Ishikawa (cell line): ENCODE results near the gene MARVELD2.

ENCODE experiments used
- CEBPB ChIP-seq: IDR thresholded peaks from 2 replicates; pipeline ENCODE4 v1.6.1; 2012
- CREB1 ChIP-seq: IDR thresholded peaks from 2 replicates; pipeline ENCODE4 v1.6.1; 2012; ENCODE audit warnings: low read depth
- EGR1 ChIP-seq: IDR thresholded peaks from 2 replicates; pipeline ENCODE4 v1.6.1; 2012
- EP300 ChIP-seq: IDR thresholded peaks from 2 replicates; pipeline ENCODE4 v1.6.1; 2012; ENCODE audit warnings: borderline replicate concordance
- FOXM1 ChIP-seq: IDR thresholded peaks from 2 replicates; pipeline ENCODE4 v1.6.1; 2012; ENCODE audit warnings: low read depth, borderline replicate concordance
- NFIC ChIP-seq: IDR thresholded peaks from 2 replicates; pipeline ENCODE4 v1.6.1; 2012
- RAD21 ChIP-seq: IDR thresholded peaks from 2 replicates; pipeline ENCODE4 v1.6.1; 2012; ENCODE audit warnings: low read depth
- TAF1 ChIP-seq: IDR thresholded peaks from 2 replicates; pipeline ENCODE4 v1.6.1; 2012; ENCODE audit warnings: low read depth, mild to moderate bottlenecking
- TCF12 ChIP-seq: IDR thresholded peaks from 2 replicates; pipeline ENCODE4 v1.6.1; 2012; ENCODE audit warnings: low read depth
- TEAD4 ChIP-seq: IDR thresholded peaks from 2 replicates; pipeline ENCODE4 v1.6.1; 2012
- YY1 ChIP-seq: IDR thresholded peaks from 2 replicates; pipeline ENCODE4 v1.6.1; 2012; ENCODE audit warnings: low read depth
- ZBTB7A ChIP-seq: IDR thresholded peaks from 2 replicates; pipeline ENCODE4 v1.6.1; 2012; ENCODE audit warnings: low read depth
- TF ChIP-seq, protein P1 (sequence below): IDR thresholded peaks from 2 replicates; pipeline ENCODE4 v1.6.1; 2012; ENCODE audit warnings: low read depth, mild to moderate bottlenecking
- TF ChIP-seq, protein P2 (sequence below): IDR thresholded peaks from 2 replicates; pipeline ENCODE4 v1.6.1; 2012
- TF ChIP-seq, protein P3 (sequence below): IDR thresholded peaks from 2 replicates; pipeline ENCODE4 v1.6.1; 2012

Gene MARVELD2

DNA sequence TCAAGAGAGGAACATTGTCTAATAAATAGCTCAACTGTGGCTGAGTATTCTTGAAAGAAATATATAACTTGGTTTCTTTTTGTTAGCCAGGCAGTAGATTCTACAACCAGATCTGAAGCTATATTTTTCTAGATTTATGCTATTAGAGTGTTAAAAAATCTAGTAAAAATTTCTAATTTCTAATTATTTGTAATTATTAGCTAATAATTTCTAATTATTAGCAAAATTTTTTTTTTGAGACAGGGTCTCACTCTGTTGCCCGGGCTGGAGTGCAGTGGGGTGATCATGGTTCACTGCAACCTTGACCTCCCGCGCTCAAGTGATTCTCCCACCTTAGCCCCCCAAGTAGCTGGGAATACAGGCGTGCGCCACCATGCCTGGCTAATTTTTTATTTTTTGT lies 42.5 kb upstream of the MARVELD2 start:
- TF ChIP-seq ZBTB7A, result no peak
- TF ChIP-seq TEAD4, result no peak
- TF ChIP-seq CEBPB, result no peak
- no peak for TF ChIP-seq FOXM1

DNA sequence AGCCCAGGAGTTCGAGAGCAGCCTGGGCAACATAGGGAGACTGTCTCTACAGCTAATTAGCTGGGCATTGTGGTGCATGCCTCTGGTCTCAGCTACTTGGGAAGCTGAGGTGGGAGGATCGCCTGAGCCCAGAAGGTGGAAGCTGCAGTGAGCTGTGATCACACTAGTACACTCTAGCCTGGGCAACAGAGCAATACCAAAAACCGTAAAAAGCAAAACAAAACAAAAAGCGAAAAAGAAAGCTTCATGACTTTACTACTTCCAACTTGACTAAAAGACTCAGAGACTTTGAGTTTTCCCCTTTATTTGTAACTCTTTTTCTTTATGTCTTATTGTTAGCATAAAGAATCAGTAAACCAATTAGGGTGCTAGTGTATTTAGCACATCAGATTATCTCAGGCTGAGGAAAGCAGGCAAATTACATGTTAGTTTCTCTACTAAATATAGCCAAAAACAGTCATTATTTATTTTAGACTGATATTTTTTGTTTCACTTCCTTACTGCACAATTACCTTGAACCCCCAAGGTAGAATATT lies 39.9 kb upstream of the MARVELD2 start:
- TF ChIP-seq, protein P1, sequence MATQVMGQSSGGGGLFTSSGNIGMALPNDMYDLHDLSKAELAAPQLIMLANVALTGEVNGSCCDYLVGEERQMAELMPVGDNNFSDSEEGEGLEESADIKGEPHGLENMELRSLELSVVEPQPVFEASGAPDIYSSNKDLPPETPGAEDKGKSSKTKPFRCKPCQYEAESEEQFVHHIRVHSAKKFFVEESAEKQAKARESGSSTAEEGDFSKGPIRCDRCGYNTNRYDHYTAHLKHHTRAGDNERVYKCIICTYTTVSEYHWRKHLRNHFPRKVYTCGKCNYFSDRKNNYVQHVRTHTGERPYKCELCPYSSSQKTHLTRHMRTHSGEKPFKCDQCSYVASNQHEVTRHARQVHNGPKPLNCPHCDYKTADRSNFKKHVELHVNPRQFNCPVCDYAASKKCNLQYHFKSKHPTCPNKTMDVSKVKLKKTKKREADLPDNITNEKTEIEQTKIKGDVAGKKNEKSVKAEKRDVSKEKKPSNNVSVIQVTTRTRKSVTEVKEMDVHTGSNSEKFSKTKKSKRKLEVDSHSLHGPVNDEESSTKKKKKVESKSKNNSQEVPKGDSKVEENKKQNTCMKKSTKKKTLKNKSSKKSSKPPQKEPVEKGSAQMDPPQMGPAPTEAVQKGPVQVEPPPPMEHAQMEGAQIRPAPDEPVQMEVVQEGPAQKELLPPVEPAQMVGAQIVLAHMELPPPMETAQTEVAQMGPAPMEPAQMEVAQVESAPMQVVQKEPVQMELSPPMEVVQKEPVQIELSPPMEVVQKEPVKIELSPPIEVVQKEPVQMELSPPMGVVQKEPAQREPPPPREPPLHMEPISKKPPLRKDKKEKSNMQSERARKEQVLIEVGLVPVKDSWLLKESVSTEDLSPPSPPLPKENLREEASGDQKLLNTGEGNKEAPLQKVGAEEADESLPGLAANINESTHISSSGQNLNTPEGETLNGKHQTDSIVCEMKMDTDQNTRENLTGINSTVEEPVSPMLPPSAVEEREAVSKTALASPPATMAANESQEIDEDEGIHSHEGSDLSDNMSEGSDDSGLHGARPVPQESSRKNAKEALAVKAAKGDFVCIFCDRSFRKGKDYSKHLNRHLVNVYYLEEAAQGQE, result no peak
- TF ChIP-seq TAF1 (no peak), CEBPB (no peak), TEAD4 (no peak)

DNA sequence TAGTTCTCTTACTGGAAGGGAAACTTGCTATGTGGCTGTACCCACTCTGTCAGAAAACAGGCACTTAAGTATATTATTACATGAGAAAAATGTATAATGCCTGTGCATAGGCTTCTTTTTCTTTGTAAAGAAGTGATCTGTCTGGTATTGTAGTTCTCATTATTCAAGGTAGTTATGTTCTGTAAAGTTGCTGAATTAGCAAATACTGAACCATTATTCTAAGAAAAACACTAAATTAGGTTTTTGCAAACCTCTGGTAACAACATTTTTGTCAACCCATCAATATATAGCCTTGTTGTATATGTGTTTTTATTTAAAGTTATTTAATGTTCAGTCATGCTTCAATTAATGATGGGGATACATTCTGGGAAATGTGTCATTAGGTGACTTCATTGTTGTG lies 36.5 kb upstream of the MARVELD2 start:
- no peak for TF ChIP-seq YY1
- TF ChIP-seq NFIC, result no peak
- TF ChIP-seq CREB1, result no peak
- no peak for TF ChIP-seq TCF12
- no peak for TF ChIP-seq TEAD4
- TF ChIP-seq, protein P2, sequence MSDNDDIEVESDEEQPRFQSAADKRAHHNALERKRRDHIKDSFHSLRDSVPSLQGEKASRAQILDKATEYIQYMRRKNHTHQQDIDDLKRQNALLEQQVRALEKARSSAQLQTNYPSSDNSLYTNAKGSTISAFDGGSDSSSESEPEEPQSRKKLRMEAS, result no peak
- TF ChIP-seq FOXM1, result no peak
- no peak for TF ChIP-seq CEBPB
- no peak for TF ChIP-seq EP300
- no peak for TF ChIP-seq RAD21
- TF ChIP-seq, protein P3, sequence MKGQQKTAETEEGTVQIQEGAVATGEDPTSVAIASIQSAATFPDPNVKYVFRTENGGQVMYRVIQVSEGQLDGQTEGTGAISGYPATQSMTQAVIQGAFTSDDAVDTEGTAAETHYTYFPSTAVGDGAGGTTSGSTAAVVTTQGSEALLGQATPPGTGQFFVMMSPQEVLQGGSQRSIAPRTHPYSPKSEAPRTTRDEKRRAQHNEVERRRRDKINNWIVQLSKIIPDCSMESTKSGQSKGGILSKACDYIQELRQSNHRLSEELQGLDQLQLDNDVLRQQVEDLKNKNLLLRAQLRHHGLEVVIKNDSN, result no peak
- TF ChIP-seq, protein P1, result no peak
- no peak for TF ChIP-seq TAF1
- no peak for TF ChIP-seq EGR1
- TF ChIP-seq ZBTB7A, result no peak

DNA sequence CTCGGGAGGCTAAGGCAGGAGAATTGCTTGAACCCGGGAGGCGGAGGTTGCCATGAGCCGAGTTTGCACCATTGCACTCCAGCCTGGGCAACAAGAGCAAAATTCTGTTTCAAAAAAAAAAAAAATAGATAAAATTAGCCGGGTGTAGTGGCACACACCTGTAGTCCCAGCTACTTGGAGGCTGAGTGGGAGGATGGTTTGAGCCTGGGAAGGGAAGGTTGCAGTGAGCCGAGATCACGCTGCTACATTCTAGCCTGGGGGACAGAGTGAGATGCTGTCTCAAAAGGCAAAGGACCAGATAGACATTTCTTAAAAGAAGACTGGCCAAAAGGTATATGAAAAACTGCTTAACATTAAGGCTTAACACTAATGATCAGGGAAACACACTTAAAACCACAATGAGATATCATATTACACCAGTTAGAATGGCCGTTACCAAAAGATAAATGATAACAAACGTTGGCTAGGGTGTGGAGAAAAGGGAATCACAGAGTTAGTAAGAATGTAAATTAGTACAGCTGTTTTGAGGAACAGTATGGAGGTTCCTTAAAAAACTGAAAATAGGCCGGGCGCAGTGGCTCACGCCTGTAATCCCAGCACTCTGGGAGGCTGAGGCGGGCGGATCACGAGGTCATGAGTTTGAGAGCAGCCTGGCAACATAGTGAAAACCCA lies 10.1 kb upstream of the MARVELD2 start:
- TF ChIP-seq, protein P1, result no peak
- TF ChIP-seq FOXM1, result no peak
- TF ChIP-seq EP300, result no peak
- TF ChIP-seq, protein P2, result no peak
- no peak for TF ChIP-seq TAF1
- TF ChIP-seq EGR1, result no peak
- no peak for TF ChIP-seq YY1
- TF ChIP-seq NFIC, result no peak
- TF ChIP-seq CREB1, result no peak
- TF ChIP-seq, protein P3, result no peak
- no peak for TF ChIP-seq RAD21
- TF ChIP-seq TCF12, result no peak
- no peak for TF ChIP-seq TEAD4
- no peak for TF ChIP-seq ZBTB7A
- no peak for TF ChIP-seq CEBPB

DNA sequence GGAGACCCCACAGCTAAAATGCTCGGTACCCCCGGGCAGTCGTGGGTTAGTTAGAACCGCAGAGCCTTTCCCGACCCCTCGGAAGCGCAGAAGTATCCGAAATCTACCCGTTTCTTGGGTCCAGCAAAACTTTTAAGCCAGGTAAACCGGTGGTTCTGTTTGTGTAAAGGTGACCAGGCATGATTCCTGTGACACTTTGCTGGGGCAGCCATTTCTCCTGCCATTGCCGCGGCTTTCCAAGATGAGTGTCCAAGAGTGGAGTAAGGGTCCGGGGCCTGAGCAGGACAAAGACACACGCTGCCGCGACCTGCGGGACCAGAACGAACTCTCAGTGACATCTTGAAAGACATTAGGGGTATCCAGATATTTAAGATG lies 655 bp downstream of the MARVELD2 start:
- TF ChIP-seq ZBTB7A (no peak), NFIC (no peak), YY1 (peak; percentile 84), FOXM1 (no peak), RAD21 (no peak), TCF12 (no peak), CREB1 (no peak), TEAD4 (no peak), TAF1 (peak; percentile 17; the same call in 1 of the 2 replicates), CEBPB (no peak)
- TF ChIP-seq, protein P3, result no peak
- TF ChIP-seq, protein P1, result no peak
- TF ChIP-seq, protein P2, result no peak
